Measurements from ENCODE around the gene GSE1.

The GSE1 gene

GRCh38 chr16:85657267-85657650, 44.1 kb downstream of the GSE1 start:
- FAIRE-seq (no peak), DNase-seq (ENCODE audit: insufficient read length, low spot score) (no peak)

- DNase-seq (ENCODE audit: insufficient read length, low spot score) (no peak), FAIRE-seq (no peak)
Measured at GRCh38 chr16:85657996-85658395, 44.9 kb downstream of the GSE1 start.

- no peak for DNase-seq (ENCODE audit: insufficient read length, low spot score)
- FAIRE-seq, result no peak
Measured at GRCh38 chr16:85658504-85659326, 45.6 kb downstream of the GSE1 start.

GRCh38 chr16:85659336-85659735, 46.2 kb downstream of the GSE1 start:
- no peak for FAIRE-seq

GRCh38 chr16:85659805-85660511, 46.8 kb downstream of the GSE1 start:
- DNase-seq (ENCODE audit: insufficient read length, low spot score) (peak; percentile 95), FAIRE-seq (peak; percentile 78)

More at GRCh38 chr16:85659336-85659735, 46.2 kb downstream of the GSE1 start:
- DNase-seq (ENCODE audit: insufficient read length, low spot score), result no peak

GRCh38 chr16:85660843-85661739, 48.0 kb downstream of the GSE1 start:
- FAIRE-seq (no peak), DNase-seq (ENCODE audit: insufficient read length, low spot score) (no peak)

- DNase-seq (ENCODE audit: insufficient read length, low spot score) (no peak), FAIRE-seq (no peak)
Measured at GRCh38 chr16:85661740-85662481, 48.8 kb downstream of the GSE1 start.

- no peak for FAIRE-seq
- DNase-seq (ENCODE audit: insufficient read length, low spot score), result no peak
Measured at GRCh38 chr16:85662482-85662812, 49.3 kb downstream of the GSE1 start.

GRCh38 chr16:85662976-85663830, 50.1 kb downstream of the GSE1 start:
- no peak for FAIRE-seq
- no peak for DNase-seq (ENCODE audit: insufficient read length, low spot score)

GRCh38 chr16:85663891-85664321, 50.8 kb downstream of the GSE1 start:
- FAIRE-seq, result no peak
- DNase-seq (ENCODE audit: insufficient read length, low spot score), result no peak

- FAIRE-seq, result no peak
- no peak for DNase-seq (ENCODE audit: insufficient read length, low spot score)
Measured at GRCh38 chr16:85664580-85665372, 51.7 kb downstream of the GSE1 start.

GRCh38 chr16:85665373-85665740, 52.2 kb downstream of the GSE1 start:
- FAIRE-seq (no peak), DNase-seq (ENCODE audit: insufficient read length, low spot score) (no peak)

GRCh38 chr16:85665929-85666328, 52.8 kb downstream of the GSE1 start:
- FAIRE-seq (no peak), DNase-seq (ENCODE audit: insufficient read length, low spot score) (no peak)

GRCh38 chr16:85667261-85667660, 54.1 kb downstream of the GSE1 start:
- no peak for FAIRE-seq
- DNase-seq (ENCODE audit: insufficient read length, low spot score), result no peak

GRCh38 chr16:85667841-85668413, 54.8 kb downstream of the GSE1 start:
- DNase-seq (ENCODE audit: insufficient read length, low spot score) (no peak), FAIRE-seq (no peak)

GRCh38 chr16:85668676-85669424, 55.7 kb downstream of the GSE1 start:
- FAIRE-seq, result no peak
- DNase-seq (ENCODE audit: insufficient read length, low spot score), result no peak

GRCh38 chr16:85670840-85671239, 57.7 kb downstream of the GSE1 start:
- no peak for FAIRE-seq
- DNase-seq (ENCODE audit: insufficient read length, low spot score), result no peak
